Measurements from ENCODE around the gene SOCS4. TPM values are rescaled to one million over a fixed set of nuclear protein-coding genes. Genes with fewer than 3 reads are reported as not detected.
"Not testable (repeated sequence)": the region's sequence is repeated elsewhere in the genome, so short reads cannot be mapped to it uniquely, and the experiment has no call there.

The SOCS4 gene
- 18.1 and 29.4 TPM in 2 replicates for total RNA-seq

GRCh38 chr14:55026793-55027561 lies at the start of gene SOCS4, which contains the start of gene WDHD1:
Gene SOCS4, plus strand, starts transcription at chr14:55027236. Its CDS starts 15,806 bp downstream, at chr14:55043042.
Gene WDHD1, minus strand, starts transcription at chr14:55027099. Its CDS starts 312 bp downstream, at chr14:55026787.
- DNase-seq (ENCODE audit: low read depth, low spot score), result peak; percentile 58

- no peak for DNase-seq (ENCODE audit: low read depth, low spot score)
These were observed 48.0 kb upstream of the SOCS4 start for GRCh38 chr14:54979039-54979438.

- DNase-seq (ENCODE audit: low read depth, low spot score), result no peak
These were observed 45.3 kb upstream of the SOCS4 start for GRCh38 chr14:54981698-54982097.

DNA sequence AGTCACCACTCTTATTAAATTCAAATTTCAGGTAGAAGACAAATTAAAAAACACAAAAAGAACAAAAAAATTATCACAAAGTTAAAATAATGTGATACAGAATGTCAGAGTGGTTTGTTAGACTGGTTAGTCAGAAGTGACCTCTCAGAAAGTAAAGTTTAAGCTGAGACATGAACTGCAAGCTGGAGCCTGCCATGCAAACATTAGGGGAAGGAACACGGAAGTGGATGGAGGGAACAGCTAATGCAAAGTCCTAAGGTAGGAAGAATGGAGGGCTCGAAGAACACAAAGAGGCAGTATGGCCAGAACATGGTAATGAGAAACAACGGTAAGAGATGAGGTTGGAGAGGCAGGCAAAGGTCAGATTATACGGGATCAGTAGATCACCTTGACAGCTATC lies 41.9 kb upstream of the SOCS4 start:
- DNase-seq (ENCODE audit: low read depth, low spot score), result no peak

GRCh38 chr14:55000381-55000780 lies 26.7 kb upstream of the SOCS4 start:
- no peak for DNase-seq (ENCODE audit: low read depth, low spot score)

- no peak for DNase-seq (ENCODE audit: low read depth, low spot score)
These were observed 22.0 kb upstream of the SOCS4 start for GRCh38 chr14:55005071-55005470.

DNA sequence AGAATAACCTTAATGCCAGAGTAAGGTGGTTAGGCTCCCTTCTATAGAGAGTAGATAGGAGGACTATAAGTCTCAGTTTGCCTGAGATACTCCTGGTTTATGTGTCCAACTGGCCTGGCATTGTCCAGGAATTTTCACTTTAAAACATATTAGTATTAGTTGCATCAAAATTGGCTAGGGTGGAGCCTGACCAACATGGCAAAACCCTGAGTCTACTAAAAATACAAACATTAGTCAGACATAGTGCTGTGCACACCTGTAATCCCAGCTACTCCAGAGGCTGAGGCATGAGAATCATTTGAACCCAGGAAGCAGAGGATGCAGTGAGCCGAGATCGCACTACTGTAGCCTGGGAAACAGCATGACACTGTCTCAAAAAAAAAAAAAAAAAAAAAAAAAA lies 12.0 kb upstream of the SOCS4 start:
- no peak for DNase-seq (ENCODE audit: low read depth, low spot score)

DNA sequence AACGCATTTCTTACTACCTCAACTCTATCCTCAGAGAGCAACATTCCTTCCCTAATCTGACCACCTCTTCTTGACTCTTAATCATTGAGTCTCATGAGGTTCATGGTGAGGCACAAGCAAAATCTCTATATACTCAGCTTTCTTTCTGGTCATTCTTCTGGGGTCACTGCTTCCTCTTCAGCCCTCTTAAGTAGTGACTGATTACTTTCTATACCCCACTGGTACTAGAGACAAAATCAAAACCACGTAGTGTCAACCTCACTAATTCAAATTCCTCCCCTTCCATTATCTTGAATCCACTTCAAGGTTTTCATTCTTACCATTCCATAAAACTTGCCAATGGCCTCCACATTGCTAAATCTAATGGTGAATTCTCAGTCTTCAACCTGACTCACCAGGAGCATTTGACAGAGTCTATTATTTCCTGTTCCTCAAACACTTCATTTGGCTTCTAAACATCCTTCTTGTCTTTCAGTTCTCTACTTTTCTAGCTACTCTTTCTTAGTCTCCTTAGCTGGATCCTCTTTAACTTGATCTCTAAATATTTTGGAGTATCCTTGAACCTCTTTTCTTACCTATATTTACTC lies 7.0 kb upstream of the SOCS4 start:
- DNase-seq (ENCODE audit: low read depth, low spot score), result no peak

- not testable (repeated sequence) for DNase-seq (ENCODE audit: low read depth, low spot score)
These were observed 2.7 kb upstream of the SOCS4 start for GRCh38 chr14:55024365-55024764.

DNA sequence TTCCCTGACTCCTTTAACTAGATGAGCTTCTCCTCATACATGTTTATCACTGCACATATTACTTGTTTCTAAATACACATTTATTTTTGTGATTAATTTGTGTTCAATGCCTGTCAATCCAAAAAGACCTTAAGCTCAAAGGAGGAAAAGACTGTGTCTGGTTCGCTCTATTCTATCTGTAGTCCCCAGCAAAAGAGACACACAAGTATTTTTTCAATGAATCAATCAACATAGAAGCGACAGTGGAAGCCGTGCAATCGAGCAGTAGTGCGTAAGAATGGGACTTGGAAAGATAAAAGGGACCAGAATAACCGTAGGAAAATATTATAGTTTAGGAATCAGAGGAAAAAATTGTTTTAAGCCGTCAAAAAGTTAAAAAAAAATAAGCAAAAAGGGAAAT lies 1.1 kb upstream of the SOCS4 start:
- DNase-seq (ENCODE audit: low read depth, low spot score), result no peak

GRCh38 chr14:55026441-55026792 lies 619 bp upstream of the SOCS4 start:
- no peak for DNase-seq (ENCODE audit: low read depth, low spot score)

DNA sequence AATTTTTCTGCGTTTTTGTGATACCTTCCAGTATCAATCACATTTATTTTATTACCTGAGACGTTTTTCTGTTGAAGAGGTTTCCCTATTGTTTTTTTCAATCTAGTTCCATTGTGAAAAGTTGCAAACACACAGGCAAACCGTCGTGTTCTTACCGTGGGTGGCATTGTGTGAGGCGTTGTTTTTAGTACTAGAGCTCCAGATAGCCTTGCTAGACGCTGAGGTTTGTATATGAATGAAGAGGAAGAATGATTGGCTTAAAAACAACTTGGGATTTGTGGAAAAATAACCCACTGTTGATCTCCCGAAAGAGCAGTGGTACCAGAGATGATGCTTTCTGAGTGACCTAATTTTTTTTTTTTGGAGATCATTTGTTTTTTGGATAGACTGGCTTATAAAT lies 1.0 kb downstream of the SOCS4 start:
- no peak for DNase-seq (ENCODE audit: low read depth, low spot score)

GRCh38 chr14:55028476-55028875 lies 1.4 kb downstream of the SOCS4 start:
- no peak for DNase-seq (ENCODE audit: low read depth, low spot score)

DNA sequence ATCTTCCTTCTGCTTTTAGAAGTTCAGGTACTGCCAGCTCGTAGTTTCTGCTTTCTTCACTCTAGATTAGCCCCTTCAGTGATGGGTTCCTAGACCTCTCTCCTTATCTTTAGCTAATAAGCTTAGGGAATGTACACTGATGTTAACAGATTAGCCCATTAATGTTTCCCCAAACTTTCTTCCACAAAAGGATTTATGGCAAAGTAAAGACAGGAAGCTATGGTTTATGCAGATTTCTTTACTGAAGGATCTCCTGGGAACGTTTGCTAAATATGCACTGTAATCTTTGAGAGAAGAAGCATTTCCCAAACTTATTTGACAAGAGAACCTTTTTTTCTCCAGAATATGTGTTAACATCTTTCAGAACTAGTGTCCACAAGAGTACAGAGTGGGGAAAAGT lies 4.2 kb downstream of the SOCS4 start:
- DNase-seq (ENCODE audit: low read depth, low spot score), result no peak

DNA sequence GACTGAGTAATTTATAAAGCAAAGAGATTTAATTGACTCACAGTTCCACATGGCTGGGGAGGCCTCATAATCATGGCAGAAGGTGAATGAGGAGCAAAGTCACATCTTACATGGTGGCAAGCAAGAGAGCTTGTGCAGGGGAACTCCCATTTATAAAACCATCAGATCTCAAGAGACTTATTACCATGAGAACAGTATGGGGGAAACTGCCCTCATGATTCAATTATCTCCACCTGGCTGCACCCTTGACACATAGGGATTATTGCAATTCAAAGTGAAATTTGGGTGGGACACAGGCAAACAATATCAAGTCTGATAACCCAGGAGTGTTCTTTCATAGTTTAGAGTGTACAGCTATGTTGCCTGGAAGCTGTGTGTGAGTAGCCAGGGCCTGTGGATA lies 11.0 kb downstream of the SOCS4 start:
- DNase-seq (ENCODE audit: low read depth, low spot score), result not testable (repeated sequence)

DNA sequence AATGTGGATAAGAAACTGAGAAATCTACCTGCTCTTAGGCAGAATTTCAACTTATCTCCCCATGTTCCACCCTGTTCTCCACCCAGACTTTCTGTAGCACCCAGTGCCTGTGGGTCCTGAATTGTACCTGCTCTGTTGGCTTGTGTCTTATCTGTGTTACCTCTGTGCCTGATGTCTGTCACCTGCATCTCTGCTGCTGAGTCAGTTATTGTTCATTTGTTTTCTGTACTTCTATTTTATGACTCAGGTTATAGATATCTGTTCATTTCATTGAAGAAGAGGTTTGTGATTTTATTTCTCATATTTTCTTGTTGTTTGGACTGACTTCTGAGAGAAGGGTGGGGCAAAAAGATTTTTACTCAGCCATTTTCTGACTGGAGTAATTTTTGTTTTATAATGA lies 11.7 kb downstream of the SOCS4 start:
- DNase-seq (ENCODE audit: low read depth, low spot score), result no peak

DNA sequence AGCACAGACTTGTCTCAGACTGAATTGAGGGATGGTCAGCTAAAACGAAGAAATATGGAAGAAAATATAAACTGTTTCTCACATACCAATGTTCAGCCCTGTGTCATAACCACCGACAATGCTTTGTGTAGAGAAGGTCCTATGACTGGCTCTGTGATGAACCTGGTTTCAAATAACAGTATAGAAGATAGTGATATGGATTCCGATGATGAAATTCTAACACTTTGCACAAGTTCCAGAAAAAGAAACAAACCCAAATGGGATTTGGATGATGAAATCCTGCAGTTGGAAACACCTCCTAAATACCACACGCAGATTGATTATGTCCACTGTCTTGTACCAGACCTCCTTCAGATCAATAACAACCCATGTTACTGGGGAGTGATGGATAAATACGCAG lies 16.5 kb downstream of the SOCS4 start:
- DNase-seq (ENCODE audit: low read depth, low spot score), result no peak

- no peak for DNase-seq (ENCODE audit: low read depth, low spot score)
These were observed 18.1 kb downstream of the SOCS4 start for GRCh38 chr14:55045087-55045486.

DNA sequence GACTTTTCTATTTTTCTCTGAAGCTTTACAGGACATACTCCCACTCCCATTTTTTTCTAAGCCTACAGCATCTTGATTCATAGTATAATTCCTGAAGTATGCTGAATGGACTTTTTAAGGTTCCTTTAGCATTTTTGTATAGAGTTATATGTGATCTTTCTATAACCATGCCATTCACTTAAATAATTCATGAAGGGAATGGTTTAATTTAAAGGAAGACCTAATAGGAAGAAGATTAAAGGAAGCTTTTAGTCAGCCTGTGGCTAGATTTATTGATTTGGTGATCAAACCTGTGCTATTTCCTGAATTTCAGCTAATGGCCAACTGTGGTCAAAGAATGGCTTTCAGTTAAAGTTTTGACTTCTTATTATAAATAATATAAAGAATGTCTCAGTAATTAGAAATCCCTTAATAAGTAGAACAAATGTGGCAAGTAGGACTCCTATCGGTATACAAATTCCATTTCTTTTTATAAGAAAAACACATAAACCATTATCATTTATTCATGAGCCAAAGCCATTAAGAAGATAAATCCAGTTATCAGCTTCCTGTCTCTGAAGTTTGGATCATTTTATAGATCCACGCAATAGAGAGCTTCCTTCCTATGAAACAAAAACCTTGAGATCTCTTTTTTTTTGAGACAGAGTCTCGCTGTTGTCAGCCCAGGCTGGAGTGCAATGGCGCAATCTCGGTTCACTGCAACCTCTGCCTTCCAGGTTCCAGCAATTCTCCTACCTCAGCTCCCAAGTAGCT lies 20.4 kb downstream of the SOCS4 start:
- DNase-seq (ENCODE audit: low read depth, low spot score), result no peak

DNA sequence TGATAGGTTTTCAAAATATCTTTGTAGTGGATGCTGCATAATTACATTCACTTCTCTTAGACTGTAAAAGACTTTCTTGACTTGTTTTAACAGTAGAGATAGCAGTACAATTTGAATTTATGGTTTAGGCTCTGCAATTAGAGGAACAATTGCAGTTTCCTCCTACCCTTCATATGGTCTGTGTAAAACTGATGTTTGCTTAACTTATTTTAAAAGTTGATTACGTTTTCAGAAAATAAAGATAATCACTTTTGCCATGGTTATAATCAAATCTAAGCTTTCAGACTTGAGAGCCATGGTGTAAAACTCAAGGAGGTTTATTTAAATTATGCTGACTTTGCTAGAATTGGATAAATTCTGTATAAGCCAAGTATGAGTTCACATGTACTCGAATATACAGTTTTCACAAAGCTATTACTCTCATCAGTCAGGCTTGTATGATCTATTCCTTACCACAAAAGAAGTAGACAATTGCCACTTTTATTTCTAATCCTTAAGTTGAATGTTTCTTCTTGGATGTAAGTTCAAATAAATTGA lies 21.9 kb downstream of the SOCS4 start:
- no peak for DNase-seq (ENCODE audit: low read depth, low spot score)

GRCh38 chr14:55051165-55051422 lies 24.1 kb downstream of the SOCS4 start:
- DNase-seq (ENCODE audit: low read depth, low spot score), result no peak

DNA sequence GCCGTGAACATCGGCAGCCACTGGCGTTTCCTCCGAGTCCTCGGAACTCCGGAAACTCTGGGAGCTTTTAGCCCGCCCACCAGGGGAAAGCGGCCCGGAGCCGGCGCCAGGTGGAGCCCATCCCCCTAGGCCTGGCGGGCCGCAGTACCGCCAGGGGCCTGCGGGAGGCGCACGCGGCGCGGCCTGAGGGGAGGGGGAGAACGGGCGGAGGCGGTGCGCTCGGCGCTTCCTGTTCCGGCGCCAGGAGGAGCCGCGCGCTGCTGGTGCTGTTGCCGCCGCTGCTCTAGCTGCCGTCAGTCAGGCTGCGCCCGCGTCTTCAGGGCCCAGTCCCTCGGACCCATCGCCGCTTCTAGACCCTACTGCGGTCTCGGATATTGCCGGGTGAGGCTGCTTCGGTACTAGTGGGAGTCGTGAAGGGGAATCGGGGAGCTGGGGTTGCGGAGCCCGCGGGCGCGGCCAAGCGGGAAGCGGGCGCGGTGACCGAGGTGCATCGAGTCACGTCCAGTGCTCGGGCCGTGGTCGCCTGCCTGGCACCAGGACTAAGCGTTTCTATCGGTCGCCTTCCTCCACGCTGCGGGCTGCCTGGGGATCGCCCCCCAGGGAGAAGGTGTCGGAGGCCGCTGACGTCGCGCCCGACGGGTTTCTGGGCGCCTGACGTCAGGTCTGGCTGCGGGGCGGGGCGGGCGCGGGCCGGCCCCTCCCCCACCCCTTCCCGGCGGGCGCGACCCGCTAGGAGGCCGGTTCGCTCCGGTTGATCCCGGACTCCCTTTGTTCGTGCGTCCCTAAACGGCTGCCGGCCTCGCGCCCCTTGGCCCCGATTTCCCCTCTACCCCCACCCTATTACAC lies 24.6 kb downstream of the SOCS4 start, which contains the start of gene MAPK1IP1L:
TSS of gene MAPK1IP1L (plus strand) at position 225 of the 846 bp plus-strand sequence. CDS start 10,037 bp downstream, outside the sequence.
- peak; percentile 84 for DNase-seq (ENCODE audit: low read depth, low spot score)
